NK-92 (cell line): ENCODE data around the gene SH3D19.
"Not testable (repeated sequence)": the region's sequence is repeated elsewhere in the genome, so short reads cannot be mapped to it uniquely, and the experiment has no call there.

ENCODE experiments used
- DNase-seq: peaks from one replicate; lab custom pipeline; 2025; ENCODE audit not compliant: unreplicated experiment; lab: John Stamatoyannopoulos, UW

The SH3D19 gene

DNA sequence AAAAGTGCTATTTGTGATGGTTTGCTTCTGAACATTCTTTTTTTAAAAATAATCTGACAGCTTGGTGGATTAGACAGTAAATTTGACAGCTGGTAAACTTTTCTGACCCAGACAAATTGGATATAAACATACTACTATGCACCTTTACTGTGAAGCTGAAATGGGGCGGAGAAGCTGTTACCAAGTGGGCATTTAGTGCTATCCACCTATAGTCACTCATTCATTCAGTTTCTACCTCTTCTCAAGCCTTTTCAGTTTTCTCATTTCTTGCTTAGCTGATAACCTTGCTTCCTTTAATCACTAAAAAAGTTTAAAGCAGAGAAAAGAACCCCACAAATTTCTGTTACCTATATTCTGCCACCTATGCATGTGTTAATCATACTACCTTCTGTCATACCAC lies 220.8 kb downstream of the SH3D19 start:
- no peak for DNase-seq

DNA sequence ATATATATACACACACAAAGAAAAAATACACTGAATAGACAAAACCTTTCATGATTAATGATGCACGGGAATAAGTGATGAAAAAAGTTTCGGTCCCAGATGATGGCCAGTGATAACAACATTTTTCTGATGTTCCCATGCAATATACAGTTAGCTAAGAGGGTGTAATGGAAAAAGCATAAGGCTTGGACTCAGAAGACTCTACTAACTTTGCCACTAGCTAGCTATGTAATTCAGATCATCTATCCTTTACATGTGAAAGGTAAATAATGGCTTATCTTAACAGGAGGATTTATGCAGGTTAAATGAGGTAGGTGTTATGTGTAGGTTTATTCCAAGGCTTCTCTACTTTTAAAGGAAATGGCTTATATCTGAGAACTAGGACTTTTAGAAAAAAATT lies 221.6 kb downstream of the SH3D19 start:
- DNase-seq: no peak

DNA sequence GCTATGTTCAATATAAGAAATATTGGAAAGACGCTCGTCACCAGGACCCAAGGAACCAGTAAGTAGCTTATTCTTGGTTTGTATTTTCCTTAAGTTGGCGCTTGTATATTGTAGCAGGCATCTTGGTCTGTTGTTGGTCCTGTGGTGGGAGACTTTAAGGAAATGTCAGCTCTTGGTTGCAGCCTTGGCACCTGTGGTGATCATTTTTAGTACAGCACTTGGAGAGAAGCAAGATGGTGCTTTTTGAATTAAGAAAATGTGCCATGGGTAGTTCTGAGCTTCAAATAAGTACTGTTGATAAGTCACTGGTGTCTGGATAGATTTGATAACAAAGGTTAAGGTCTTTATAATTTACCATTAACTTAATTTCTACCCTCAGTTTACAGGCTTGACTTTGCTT lies 224.9 kb downstream of the SH3D19 start:
- DNase-seq: no peak

DNA sequence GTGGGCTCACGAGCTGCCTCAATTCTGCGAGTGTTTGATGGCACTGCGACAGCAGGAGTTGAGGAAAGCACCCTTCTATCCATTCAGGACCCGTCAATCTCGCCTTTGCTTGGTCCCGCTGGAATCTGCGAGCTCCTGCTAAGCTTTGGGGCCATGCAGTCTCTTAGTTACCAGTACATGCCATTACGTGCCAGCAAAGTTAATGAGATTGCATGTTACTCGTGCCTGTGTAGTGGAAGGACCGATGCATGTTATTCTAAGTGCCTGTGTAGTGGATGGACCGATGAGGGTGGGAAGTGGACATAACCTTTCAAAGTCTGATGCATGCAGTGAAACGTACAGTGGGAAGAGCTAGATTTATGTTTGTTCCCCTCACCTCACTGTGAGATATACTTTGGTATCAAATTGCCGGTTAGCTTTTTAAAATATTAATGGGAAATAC lies 225.4 kb downstream of the SH3D19 start:
- no peak for DNase-seq

DNA sequence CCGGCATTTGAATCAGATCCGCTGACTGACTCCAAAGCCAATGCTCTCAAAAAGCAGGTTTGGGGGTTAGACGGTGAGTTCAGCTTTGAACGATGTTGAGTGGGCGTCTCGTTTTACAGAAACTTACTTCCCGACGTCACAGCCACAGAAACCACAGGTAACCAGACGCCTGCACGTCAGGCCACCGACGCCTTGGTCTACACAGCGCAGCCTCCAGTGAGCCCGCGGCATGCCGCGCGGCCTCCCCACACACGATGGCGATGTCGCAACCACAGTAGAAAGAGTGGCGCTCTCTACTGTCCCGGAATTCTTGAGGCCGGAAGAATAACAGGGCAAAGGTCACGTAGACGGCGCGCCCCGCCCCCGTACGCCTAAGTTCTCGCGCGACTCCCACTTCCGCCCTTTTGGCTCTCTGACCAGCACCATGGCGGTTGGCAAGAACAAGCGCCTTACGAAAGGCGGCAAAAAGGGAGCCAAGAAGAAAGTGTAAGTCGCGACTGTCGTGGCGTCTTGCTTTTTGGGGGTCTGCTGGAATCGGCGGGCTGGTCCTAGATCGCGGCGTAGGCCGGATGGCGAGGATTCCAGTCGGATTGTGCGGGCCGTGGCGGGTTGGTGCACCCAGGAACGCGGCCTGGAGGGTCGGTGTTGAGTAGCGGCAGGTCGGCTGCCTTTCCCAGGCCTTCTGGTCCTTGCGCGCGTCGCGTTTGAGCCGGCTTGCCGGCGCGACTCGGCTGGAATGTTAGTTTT lies 226.0 kb downstream of the SH3D19 start, which contains the start of gene RPS3A:
RPS3A (plus strand) TSS at position 400 of the 747 bp plus-strand sequence; CDS start at position 425, 25 bp downstream.
- peak; percentile 92 for DNase-seq

DNA sequence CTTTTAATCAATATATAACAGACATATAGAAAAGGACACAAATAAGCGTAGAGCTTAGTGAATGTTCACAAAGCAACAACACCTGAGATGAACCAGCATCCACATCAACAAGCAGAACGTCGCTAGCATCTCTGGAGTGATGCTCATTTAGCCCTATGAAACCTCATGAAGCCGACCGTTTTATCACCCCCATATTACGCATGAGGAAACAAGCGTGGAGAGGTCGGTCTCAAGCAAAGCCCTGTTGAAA lies 226.5 kb downstream of the SH3D19 start:
- no peak for DNase-seq

DNA sequence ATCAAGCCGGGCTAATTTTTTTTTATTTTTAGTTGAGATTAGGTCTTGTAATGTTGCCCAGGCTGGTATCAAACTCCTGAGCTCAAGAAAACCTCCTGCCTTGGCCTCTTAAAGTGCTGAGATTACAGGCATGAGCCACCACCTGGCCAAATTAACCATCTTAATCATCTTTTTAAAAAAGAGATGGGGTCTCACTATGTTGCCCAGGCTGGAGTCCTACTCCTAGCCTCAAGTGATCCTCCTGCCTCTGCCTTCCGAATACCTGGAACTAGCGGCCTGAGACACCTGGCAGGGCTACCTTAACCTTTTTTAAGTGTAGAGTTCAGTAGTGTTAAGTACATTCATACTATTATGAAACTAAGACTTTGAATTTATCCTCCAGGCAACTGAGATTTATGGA lies 227.6 kb downstream of the SH3D19 start:
- no peak for DNase-seq

DNA sequence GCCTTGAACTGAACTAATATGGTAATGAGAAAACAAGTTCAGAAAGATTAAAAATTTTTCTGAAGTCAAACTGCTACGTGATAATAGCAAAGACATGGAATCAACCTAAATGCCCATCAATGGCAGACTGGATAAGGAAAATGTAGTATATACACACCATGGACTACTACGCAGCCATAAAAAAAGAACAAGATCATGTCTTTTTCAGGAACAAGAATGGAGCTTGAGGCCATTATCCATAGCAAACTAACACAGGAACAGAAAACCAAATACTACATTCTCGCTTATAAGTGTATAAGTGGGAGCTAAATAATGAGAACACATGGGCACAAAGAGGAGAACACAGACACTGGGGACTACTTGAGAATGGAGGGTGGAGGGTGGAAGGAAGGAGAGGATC lies 230.3 kb downstream of the SH3D19 start:
- DNase-seq: no peak

DNA sequence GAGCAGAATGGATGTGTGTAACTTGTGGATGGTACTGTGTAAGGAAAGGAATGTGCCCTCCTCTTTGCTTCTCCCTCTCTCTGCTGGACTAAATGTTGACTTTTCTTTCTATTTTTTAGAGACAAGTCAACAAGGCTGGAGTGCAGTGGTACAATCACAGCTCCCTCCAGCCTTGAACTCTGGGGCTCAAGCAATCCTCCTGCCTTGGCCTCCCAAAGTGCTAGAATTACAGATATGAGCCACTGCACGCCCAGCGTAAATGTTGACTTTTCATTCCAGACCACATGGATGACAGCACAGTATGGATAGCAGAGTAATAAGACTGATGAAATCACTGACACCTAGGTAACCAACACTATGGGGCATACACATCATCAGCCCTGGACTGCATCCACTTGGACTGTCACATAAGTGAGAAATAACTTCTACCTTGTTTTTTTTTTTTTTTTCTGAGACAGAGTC lies 231.1 kb downstream of the SH3D19 start:
- DNase-seq: no peak

DNA sequence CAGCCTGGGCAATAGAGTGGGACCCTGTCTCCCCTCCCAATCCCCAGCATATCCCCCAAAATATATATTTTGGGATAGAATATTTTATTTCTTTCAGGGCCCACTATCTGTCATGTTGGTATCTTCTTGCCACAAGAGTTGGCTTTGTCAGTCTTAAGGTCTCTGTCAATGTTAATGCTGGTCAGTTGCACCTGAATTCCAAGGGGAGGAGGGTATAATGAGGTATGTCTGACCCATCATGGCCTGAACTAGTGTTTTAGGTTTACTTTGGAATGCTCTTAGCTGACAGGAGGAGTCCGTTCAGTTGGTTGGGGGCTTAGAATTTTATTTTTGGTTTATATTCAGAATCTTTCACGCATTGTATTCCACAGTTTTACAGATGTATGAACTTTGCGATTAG lies 232.2 kb downstream of the SH3D19 start:
- no peak for DNase-seq

DNA sequence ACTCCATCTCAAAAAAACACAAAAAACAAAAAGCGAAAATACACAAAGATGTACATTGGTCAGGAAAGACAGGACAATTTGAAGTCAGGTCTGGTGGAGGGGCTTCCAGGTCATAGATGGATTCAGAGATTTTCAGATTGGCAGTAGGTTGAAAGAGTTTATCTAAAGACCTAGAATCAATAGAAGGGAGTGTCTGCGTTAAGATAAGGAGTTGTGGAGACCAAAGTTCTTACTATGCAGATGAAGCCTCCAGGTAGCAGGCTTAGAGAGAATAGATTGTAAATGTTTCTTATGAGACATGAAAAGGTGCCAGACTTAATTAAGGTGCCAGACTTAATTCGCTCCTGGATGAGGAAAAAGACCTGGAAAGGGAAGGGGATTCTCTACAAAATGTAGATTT lies 232.9 kb downstream of the SH3D19 start:
- no peak for DNase-seq

DNA sequence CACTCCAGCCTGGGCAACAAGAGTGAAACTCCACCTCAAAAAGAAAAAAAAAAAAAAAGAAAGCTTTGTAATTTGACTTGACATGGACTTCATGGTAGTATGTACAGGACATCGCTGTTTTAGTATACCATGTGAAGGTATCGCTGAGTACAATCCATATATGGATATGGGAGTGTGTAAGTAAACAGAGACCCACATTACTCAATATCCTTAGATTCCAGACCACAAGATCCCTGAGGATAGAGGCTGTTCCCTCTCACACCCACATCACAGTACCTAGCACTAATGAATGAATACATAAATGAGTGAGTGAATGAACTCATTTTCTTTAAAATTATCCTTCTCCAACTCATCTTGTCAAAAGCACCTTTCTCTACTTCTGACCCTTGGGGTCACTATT lies 234.4 kb downstream of the SH3D19 start:
- DNase-seq: no peak

DNA sequence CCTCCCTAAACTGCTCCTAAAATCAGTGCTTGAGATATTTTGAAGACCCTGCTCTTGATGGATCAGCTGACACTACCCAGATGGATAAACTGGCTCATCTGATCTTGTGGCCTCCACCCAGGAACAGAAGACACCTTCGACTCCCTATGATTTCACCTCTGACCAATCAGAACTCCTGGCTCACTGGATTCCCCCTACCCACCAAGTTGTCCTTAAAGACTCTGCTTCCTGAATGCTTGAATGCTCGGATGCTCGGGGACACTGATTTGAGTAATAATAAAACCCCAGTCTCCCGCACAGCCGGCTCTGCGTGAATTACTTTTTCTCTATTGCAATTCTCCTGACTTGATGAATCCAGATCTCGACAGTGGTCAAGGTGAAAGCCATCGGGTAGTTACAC lies 237.9 kb downstream of the SH3D19 start:
- no peak for DNase-seq

DNA sequence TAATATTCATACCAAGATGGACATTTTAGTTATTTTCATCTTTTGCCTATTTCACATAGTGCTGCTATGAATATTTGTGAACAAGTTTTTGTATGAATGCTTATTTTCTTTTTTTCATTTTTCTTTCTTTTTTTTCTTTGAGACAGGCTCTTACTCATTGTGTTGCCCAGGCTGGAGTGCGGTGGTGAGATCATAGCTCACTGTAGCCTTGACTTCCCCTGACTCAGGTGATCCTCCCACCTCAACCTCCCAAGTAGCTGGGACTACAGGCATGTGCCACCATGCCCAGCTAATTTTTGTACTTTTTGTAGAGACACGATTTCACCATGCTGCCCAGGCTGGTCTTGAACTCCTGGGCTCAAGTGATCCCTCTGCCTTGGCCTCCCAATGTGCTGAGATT lies 247.4 kb downstream of the SH3D19 start:
- not testable (repeated sequence) for DNase-seq

DNA sequence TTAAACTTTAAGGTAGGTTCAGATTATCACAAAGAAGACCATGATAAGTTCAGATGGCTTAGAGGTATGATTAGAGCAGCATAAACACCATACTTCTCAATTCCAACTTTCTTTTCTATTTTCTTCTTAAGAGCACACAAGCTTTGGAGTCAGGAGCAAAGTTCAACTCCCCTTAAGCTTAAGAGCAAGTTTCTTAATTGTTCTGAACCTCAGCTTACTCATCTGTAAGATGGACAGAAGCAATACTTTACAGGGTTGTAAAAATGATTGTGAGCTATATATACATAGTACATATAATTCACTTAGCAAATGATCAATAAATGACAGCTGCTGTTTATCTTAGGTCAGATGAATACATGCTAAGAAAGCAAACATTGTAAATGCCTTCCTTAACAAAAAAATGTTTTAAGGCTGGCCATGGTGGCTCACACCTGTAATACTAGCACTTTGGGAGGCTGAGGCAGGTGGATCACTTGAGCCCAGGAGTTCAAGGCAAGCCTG lies 250.9 kb downstream of the SH3D19 start:
- no peak for DNase-seq
